Measurements from ENCODE around the gene GRID1.
"Not testable (repeated sequence)": the region's sequence is repeated elsewhere in the genome, so short reads cannot be mapped to it uniquely, and the experiment has no call there.

Gene GRID1

DNA sequence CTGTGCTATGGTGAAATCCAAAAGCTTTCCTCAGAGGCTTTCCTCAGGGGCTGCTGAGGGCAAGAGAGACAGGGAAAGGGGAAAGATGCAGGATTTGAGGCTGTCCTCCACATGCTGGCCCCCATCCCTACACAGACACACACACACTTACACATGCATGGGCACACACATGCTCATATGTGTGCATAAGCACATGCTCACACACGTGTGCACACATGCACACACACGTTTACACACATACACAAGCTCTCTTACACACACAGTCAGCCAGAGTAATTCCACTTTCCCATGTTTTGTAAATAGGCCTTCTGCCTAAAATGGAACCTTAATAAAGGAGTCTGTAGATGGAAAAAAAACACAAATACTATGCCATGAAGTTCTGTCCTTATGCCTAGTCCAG, 312.9 kb downstream of the GRID1 start:
- no peak for DNase-seq

- DNase-seq: no peak
These were observed 315.0 kb downstream of the GRID1 start for GRCh38 chr10:86051586-86051985.

DNA sequence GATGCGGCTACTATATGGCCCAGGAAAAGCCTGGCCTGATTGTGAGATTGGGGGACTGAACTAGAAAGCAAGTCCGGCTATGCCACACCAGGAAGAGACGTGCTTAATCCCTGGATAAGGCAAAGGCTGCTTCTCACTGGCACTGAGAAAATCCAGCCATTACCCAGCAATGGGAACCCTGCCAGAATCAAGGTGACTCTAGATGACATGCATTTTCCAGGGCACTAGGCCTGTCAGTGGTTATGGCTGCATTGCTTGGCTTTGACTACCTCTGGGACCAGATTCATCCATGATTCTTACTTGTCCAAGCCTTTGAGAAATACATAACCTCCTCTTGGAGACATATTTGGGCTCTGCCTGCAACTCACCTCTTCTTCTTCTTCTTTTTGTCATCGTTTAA, 317.2 kb downstream of the GRID1 start:
- DNase-seq: no peak

GRCh38 chr10:86048973-86049372, 317.6 kb downstream of the GRID1 start:
- no peak for DNase-seq

- DNase-seq: no peak
These were observed 318.0 kb downstream of the GRID1 start for GRCh38 chr10:86048571-86048970.

- DNase-seq: peak in 1 of 5 experiments; percentile 94
These were observed 319.0 kb downstream of the GRID1 start for GRCh38 chr10:86047588-86047987.

- peak in 1 of 5 experiments; percentile 66 for DNase-seq
These were observed 319.6 kb downstream of the GRID1 start for GRCh38 chr10:86046845-86047460.

DNA sequence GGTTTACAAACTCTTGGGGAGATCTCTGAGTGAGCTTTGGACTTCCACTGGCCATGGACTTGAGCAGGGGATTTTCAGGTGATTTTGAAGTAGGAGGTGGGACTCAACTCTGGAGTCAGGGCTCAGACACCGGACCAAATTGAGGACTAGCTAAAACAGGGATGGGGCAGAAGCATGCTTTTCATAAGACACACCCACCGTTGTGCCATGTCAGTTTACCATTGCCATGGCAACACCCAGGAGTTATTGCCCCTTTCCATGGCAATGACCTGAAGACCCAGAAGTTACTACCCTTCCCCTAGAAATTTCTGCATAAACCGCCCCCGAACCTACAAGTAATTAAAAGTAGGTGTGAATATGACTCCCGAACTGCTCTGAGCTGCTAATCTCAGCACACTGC, 320.7 kb downstream of the GRID1 start:
- DNase-seq: no peak

- DNase-seq: no peak
These were observed 322.6 kb downstream of the GRID1 start for GRCh38 chr10:86044029-86044428.

DNA sequence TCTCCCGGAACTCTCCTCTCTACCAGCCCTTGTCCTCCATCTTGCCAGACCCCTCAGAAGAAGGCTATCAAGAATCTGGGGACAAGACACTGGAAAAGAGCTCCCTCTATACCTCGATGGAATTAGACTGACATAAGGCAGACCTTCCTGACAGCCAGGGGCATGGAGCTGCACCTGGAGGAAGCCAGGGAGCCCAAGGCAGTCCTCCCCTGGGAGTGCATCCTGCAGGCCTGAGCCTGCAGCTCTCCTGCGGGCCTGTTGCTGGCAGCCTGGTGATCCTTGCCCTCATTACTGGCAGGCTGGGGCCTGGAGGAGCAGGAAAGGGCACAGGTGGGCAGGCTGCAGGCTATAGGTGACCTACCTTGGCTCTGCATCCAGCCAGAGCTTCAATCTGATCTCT, 323.4 kb downstream of the GRID1 start:
- no peak for DNase-seq

DNA sequence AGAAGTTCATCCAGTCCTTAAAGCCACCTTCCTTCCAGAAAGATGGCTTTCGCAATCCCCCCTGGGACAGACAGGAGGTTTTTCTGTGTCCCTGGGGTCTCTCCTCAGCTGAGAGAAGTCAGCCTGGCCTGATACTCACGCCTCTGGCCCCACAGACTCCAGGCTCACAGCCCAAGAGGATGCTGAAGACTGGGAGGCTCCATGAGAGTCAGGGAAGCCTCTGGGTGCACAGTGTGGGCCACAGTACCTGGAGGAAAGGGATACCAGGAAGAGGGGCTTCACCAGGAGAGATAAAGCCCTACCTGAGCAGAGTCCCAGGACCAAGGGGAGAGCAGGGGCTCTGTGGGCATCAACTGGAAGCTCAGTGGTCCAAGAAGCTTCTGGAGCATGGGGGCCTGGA, 324.4 kb downstream of the GRID1 start:
- no peak for DNase-seq

DNA sequence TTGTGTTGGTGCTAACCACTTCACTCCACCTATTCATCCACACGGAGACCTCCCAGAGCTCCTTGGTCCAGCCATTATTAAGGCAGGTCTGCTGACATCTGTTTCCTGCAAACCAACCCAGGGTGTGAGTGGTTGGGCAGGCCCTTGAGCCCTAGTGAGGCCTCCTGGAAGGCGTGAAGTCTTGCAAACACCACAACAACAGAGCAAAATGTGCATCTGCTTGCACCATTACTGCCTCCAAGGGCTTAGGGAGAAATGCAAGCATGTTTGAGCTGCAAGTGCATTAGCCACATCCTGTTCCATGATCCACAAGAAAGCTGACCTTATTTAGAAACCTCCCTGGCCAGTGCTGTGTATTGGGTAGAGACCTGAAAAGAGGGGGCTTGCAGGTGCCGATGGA, 325.5 kb downstream of the GRID1 start:
- peak in 1 of 5 experiments; percentile 73 for DNase-seq

DNA sequence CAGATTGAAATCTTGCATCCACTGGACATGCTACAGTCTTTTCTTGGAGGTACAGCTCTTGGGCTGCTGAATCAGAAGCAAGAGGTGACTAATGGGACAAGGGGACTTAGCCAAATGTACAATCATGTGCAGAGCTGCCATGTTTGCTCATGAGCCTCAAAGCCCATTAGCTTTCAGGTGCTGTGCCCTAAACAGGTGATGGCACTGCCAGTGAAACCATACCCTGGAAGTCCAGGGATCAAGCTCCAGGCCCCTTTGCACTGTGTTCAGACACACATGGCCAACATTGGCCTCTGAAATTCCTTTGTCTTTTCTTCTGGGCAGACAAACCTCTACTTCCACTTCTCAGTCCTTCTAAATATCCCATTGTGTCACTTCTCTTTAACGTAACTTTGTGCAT, 328.2 kb downstream of the GRID1 start:
- DNase-seq: no peak

DNA sequence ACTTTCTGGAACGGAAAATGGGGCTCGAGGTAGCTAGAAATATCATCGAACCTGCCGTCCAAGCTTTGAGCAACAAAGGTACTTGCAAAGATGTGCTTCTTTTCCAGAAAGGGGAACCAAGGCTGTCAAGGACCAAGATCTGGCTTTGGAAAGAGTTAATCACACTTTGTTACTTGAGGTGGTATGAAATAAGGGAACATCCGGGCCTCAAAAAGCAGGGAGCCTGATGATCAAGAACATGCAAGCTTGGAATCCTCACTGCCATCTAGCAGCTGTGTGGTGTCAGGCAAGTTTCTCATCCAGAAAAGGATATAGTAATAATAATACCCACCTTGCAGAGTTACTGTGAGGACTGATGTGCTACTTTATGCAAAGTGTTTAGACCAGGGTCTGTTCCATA, 329.5 kb downstream of the GRID1 start:
- no peak for DNase-seq

DNA sequence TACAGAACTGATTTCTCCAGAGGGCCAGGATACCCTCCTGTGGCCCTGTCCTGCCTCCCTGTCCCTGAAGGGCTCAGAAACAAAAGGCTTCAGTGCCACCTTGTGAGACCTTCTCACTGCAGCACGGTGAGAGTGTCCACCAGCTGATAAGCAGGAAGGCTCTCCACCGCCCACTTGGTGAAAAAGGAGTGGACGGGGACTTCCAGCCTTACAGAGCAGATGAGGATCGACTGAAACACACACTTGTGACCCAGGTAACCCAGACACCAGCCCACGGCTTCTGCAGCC, 330.1 kb downstream of the GRID1 start:
- no peak for DNase-seq

- no peak for DNase-seq
These were observed 330.6 kb downstream of the GRID1 start for GRCh38 chr10:86035791-86036543.

DNA sequence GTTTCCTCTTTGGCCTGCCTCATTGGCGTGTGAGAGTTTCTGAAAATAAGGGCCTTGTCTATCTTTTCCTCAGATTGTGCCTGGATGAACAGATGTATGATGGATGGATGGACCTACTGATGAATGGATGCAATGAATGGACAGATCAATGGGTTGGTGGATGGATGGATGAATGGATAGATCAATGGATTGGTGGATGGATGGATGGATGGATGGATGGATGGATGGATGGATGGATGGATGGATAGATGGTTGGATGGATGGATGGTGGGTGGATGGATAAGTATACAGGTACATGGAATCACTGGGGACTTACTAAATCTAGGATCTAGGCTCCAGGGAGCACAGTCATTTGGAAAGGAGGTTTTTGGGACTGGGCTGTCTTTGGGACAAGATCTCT, 331.9 kb downstream of the GRID1 start:
- DNase-seq: no peak

GRCh38 chr10:86033581-86033980, 333.0 kb downstream of the GRID1 start:
- DNase-seq: no peak

DNA sequence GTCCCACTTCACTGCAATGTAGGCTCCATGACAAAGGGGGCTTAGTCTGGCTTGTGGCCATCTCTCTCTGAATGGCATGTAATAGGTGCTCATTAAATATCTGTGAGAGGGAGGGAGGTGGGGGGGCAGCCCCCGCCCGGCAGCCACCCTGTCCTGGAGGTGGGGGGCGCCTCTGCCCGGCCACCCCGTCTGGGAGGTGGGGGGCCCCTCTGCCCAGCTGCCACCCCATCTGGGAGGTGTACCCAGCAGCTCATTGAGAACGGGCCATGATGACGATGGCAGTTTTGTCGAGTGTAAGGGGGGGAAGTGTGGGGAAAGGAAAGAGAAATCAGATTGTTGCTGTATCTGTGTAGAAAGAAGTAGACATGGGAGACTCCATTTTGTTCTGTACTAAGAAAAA, 334.5 kb downstream of the GRID1 start:
- not testable (repeated sequence) for DNase-seq

- no peak for DNase-seq
These were observed 336.3 kb downstream of the GRID1 start for GRCh38 chr10:86030312-86030711.

- DNase-seq: no peak
These were observed 339.2 kb downstream of the GRID1 start for GRCh38 chr10:86027346-86027745.

GRCh38 chr10:86025509-86025908, 341.1 kb downstream of the GRID1 start:
- DNase-seq: no peak

GRCh38 chr10:86024281-86025041, 342.1 kb downstream of the GRID1 start:
- no peak for DNase-seq

GRCh38 chr10:86023931-86024280, 342.7 kb downstream of the GRID1 start:
- no peak for DNase-seq

Measured in T-helper 2 cell (primary cell).